ENCODE data around the gene TSSK1B.
"Not testable (repeated sequence)": the region's sequence is repeated elsewhere in the genome, so short reads cannot be mapped to it uniquely, and the experiment has no call there.

Gene TSSK1B

GRCh38 chr5:113405530-113405929, 29.3 kb downstream of the TSSK1B start:
- H3K27ac ChIP-seq: no peak overlapping the region

GRCh38 chr5:113404269-113404668, 30.5 kb downstream of the TSSK1B start:
- H3K27ac ChIP-seq: no peak overlapping the region
- no peak for DNase-seq (ENCODE audit: low read depth, low spot score)

More at GRCh38 chr5:113405530-113405929, 29.3 kb downstream of the TSSK1B start:
- DNase-seq (ENCODE audit: low read depth, low spot score): no peak

- not testable (repeated sequence) for DNase-seq (ENCODE audit: low read depth, low spot score); H3K27ac ChIP-seq
Observed at GRCh38 chr5:113397986-113398385, 36.8 kb downstream of the TSSK1B start.

- DNase-seq (ENCODE audit: low read depth, low spot score): no peak
- H3K27ac ChIP-seq: no peak overlapping the region
Observed at GRCh38 chr5:113397046-113397445, 37.7 kb downstream of the TSSK1B start.

- no peak for DNase-seq (ENCODE audit: low read depth, low spot score)
- no peak overlapping the region for H3K27ac ChIP-seq
Observed at GRCh38 chr5:113394658-113395057, 40.1 kb downstream of the TSSK1B start.

- H3K27ac ChIP-seq: no peak overlapping the region
- no peak for DNase-seq (ENCODE audit: low read depth, low spot score)
Observed at GRCh38 chr5:113390224-113390623, 44.6 kb downstream of the TSSK1B start.

GRCh38 chr5:113389116-113389515, 45.7 kb downstream of the TSSK1B start:
- no peak overlapping the region for H3K27ac ChIP-seq

GRCh38 chr5:113387844-113388243, 46.9 kb downstream of the TSSK1B start:
- DNase-seq (ENCODE audit: low read depth, low spot score): no peak
- no peak overlapping the region for H3K27ac ChIP-seq

More at GRCh38 chr5:113389116-113389515, 45.7 kb downstream of the TSSK1B start:
- DNase-seq (ENCODE audit: low read depth, low spot score): no peak

- H3K27ac ChIP-seq: no peak overlapping the region
- no peak for DNase-seq (ENCODE audit: low read depth, low spot score)
Observed at GRCh38 chr5:113384782-113385285, 50.0 kb downstream of the TSSK1B start.

GRCh38 chr5:113382731-113383130, 52.1 kb downstream of the TSSK1B start:
- H3K27ac ChIP-seq: no peak overlapping the region
- DNase-seq (ENCODE audit: low read depth, low spot score): no peak

Data from epithelial cell of prostate (primary cell).